Measurements from ENCODE around the gene SCUBE1.

SCUBE1 gene

DNA sequence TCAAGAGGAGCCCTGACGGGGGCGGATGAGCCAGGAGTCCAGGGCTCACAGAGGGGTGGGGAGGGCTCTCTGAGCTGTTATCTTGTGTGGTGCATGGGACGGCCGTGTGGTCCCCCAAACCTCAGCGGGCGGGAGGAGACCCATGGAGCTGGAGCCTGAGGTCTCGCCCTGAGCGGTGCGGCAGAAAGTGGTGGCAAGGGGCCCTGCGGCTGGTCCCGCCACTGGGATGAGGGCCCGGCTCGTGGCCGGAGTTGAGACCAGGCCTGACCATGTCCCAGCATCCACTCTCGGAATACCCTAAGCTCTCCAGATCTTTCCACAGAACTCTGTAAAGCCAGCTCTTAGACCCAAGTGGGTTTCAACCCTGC lies 133.7 kb downstream of the SCUBE1 start:
- DNase-seq: no peak

DNA sequence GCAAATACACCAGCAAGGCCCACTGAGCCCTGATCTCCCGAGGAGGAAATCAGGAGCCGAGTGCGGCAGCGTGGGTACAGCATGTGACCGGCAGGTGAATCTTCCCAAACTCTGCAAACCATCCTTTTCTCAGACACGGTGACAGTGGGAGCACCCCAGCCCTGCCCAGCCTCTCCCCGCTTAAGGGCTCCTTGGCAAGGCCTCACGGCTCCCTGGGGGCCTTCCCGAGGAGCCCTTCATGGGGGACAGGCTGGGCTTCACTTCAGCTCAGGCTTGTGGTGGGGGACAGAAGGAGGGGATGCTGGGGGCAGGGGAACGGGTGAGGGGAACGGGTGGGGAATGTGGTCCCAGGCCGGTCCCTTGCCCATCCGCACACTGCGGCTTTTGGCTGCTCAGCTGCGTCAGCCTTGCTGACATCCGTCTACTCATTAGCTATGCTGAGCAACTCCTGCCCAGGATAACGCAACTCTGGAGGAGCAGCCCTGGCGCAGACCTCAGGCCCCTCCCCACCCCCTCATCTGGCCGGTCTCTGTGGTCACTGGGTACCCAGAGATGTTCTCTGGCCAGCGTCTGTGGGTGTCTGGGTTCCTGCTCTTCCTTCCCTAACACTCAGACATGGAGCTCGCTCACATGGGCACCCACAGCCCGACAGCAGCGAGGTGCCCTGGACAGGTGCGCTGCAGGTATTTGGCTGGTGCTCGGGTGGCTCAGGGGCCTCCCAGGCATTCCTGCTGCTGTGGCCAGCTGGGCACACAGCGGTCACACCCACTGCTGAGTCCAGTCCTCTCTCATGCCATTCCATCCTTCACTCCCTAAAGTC lies 134.3 kb downstream of the SCUBE1 start:
- no peak for DNase-seq

DNA sequence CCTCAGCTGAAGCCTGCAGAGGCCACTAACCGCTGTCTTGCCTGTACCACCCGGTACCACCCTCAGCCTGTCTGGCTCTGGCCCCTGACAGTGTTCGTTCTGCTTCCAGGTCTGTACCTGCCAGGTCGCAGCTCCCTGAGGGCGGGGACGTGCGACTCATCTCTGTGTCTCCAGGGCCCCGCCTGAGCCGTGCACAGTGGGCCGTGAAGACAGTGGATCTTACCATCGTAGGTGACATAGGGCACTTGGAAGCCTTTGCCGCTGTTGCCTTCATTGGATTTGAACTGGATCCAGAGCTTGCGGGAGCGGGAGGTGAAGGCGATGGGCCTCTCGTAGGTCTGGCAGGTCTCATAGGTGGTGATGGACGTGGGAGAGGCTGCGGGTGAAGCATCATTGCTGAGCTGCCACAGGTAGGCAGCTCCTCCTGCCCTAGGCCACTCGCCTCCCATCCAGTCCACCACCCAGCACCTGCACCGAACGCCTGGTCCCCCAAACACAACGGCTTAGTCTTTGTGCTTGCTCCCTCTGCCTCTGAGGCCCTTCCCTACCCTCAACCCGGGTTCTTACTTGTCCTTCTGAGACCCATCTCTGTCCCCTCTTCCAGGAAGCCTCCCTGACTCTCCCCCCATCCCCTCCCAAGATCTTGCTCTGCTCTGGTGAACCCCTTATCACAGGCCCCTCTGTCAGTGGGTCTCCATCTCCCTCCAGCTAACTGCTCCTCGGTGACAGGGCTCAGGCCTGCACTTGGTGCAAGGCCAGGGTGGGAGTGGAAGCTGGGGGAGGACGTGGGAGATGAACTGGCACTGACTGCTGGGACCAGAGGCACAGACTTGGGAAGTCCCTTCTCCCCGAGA lies 135.1 kb downstream of the SCUBE1 start:
- DNase-seq: no peak

DNA sequence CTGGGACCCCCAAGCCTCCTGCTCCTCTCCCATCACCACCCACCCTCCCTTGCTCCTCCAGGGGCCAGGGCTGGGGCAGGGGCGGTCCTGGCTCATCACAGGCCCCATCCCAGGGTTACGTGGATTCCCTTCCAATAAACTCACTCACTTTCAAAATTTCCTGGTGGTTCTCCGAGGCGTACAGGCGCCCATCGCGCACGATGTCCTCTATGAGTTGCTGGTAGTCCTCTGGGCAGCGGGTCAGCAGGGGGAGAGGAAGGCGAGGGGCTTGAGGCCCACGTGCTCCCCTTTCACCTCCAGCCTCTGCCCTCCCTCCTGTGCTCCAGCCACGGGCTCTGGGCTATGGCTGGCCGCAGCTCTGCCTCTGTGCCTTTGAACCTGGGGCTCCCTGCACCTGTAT lies 135.8 kb downstream of the SCUBE1 start:
- DNase-seq: no peak

DNA sequence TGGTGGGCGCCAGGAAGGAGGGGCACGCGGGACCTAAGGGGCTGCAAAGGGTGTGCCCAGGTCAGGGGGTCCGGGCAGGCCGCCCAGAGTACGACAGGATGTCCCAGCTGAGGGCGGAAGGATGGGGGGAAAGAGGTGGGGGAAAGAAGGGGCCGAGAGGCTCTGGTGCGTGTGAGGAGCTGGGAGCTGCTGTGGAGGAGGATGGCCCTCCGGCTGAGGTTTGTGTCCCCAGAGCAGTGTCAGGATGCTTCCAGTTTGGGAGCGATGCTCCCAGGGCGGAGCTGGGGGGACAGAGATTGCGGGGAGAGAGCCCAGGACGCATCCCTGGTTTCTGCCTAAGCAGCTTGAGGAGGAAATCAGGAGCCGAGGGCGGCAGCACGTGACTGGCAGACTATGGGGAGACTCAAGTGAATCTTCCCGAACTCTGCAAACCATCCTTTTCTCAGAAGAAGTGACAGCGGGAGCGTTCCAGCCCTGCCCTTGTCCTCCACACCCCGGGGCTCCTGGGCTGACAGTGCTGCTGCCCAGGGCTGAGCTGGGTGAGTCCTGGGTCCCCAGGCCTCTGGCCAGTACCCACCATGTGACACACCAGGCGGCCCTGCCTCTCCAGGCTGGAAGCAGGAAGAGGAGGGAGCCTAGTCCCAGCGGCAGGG lies 136.5 kb downstream of the SCUBE1 start:
- no peak for DNase-seq

DNA sequence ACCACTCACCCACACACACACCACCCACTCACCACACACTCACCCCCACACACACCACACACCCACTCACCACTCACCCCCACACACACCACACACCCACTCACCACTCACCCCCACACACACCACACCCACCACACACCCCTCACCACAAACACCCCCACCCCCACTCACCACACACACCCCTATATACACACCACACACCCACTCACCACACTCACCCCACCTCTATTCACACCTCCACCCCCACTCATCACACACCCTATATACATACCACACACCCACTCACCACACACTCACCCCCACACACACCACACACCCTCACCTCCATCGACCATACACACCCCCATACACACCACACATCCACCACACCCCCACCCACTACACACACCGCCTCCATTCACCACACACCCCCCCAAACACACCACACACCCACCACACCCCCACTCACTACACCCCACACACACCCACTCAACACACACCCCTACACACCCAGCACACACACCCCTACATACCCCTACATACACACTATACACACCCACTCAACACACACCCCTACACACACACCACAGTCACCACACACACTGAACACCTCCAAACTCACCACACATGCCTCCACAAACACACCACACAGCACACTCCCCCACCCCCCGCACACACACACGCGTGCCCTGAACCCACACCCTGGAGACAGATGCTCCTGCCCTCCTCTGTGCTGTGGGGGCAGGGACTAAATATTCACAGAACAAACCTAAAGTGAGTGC lies 137.2 kb downstream of the SCUBE1 start:
- no peak for DNase-seq

DNA sequence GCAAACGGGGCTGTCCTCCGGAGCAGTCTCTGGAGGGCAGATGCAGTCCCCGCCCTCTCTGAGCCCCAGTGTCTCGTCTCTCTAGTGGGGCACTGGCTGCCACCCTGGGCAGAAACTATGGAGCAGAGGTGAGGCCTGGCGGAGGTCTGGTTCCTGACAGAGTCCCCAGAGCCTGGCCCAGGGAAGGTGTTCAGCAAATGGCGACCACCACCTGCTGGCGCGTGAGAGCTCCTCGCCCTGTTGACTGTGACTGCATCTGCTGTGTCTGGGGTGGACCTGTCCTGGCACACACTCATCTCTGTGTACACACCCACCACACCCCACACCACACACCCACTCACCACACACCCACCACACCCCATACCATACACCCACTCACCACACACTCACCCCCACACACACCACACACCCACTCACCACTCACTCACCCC lies 137.9 kb downstream of the SCUBE1 start:
- no peak for DNase-seq

DNA sequence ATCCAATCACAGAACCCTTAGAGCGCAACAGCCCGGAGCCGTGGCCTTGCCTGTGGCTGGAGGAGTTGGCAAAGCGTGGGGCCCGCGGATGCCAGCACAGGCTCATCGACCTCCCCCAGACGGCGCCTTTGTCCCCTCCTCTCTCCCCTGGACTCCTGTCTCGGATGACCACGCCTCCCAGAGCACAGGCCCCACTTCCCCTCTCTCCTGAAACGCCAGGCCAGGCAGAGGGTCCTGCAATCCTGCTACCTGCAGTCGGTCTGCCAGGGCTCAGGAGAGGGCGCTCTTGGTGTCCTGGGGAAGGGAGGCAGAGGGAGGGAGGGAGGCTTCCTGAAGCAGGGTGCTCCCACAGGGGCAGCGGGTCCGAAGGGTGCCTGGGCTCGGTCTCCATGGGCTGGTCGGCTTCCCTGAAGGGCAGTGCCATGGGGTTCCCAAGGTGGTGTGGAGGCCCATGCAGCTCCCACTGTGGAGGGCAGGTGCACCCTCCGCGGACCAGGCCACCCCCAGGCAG lies 139.6 kb downstream of the SCUBE1 start:
- no peak for DNase-seq

DNA sequence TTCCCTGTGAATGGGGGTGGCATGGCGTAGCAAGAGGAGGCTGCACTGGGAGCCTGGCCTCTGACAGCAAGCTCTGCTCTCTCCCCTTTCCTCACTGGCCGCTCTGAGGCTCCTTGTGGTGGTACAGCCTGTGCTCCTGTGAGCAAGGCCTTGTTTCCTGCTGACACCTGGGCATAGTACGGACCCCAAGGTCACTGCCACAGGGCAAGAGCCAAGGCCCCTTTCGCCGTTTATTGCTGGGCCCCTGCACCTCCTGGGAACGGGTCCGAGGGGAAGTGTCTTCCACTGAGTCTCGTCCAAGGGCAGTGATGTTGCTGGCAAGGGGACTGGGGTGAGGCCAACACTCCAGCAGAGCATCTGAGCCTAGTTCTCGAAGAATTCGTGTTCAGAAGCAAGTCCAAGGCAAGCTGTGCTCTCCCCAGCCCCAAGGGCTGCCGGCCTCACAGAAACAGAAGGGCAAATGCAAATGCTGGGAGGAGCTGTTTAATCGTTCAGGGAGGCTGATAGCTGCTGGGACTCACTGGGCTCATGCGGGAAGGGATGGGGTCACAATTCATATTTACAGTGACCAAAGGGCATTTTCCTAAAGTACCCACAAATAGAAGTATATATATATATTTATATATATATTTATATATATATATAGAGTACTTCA lies 140.3 kb downstream of the SCUBE1 start:
- DNase-seq: no peak

DNA sequence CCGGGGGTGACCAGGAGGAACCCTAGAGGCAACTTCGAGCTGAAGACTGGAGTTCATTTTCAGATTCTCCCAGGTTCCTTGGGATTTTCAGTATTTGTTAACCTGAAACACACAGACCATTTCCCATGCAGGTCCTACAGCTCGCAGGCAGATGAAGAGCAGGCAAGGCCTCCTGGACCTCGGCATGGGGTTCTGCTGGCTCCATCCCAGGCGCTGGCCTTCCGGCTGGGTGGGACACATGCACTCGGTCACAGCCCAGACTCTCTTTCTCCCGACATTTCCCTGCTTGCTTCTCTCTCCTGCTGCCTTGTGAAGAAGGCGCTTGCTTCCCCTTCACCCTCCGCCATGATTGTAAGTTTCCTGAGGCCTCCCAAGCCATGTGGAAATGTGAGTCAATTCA lies 140.8 kb downstream of the SCUBE1 start:
- DNase-seq: no peak

DNA sequence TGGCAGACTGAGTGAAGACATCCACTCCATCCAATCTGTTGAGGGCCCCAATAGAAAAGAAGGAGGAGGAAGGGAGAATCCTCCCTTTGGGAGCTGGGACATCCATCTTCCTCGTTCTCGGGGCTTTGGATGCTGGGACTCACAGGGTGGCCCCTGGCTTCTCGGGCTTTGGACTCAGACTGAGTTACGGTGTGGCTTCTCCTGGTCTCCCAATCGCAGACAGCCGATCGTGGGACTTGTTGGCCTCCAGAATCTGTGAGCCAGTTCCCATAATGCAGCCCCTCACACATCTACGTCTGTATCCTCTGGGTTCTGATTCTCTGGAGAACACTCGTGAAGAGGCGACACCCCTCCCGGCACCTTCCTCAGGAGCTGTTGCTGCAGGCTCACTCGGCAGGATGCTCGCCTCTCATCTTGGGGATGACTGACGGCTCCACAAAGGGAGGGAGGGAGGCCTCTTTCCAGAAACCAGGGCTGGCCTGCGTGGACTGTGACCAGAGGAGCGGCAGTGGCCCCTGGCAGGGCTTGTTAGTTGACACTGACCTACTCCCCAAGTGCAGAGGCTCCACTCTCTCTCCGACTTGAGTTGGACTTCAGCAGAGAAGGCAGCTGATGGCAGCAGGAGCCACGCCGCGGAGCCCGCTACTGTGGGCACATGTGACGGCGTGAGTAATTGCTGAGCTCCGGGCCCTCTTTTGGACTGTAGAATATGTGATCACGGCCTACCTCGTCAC lies 141.5 kb downstream of the SCUBE1 start:
- no peak for DNase-seq

DNA sequence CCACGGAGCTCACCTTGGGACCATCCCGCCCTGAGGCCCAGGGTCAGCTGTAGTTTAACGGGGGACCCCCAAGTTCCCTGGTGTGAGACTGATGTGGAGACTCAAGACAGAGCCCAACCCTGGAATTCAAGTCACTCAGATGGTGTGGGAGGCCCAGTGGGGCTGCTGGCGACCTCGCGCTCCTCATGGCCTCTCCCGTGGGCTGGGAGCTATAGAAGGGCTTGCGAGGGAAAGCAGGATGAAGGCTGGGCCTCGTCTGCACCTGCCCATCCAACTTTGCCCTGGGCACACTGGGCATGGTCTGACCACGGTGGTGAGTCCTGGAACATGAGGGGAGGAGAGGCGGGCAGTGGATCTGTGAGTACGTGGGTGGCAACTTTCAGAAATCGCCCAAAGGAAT lies 142.6 kb downstream of the SCUBE1 start:
- DNase-seq: no peak

DNA sequence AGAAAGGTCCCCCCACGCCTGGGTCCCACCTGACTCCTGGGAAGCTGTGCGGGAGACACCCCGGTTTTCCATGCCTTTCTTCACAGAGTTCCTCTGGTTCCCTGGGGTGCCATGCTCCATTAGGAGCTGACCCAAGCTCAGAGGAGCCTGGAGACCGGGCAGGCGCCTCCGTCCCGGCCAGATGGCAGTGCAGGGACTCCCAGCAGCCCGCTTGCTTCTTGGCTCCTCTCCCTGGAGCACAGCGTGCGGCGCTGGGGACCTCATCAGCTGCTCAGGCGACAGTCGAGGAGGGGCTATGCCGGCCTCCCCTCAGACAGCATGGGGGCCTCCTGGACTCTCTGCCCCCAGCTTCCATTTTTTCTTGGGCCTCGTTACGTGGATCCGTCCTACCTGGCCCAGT lies 143.1 kb downstream of the SCUBE1 start:
- no peak for DNase-seq

DNA sequence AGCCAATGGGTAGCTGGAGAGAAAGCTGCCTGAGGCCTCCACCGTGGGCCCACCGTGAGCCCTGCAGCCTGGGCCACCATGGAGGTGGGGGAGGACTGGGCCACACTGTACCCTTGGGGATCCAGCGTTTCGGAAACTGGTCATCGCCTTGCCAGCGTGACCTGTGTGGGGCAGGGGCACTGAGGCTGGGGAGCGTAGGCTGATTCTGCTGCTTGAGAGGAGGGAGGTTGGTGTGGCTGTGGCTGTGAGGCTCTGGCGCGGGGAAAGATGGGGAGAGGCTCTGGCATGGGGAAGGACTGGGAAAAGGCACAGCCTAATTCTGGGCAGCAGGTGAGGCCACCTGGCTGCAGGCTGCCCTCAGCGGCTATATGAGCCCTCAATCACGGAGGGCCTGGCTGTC lies 143.6 kb downstream of the SCUBE1 start:
- no peak for DNase-seq

DNA sequence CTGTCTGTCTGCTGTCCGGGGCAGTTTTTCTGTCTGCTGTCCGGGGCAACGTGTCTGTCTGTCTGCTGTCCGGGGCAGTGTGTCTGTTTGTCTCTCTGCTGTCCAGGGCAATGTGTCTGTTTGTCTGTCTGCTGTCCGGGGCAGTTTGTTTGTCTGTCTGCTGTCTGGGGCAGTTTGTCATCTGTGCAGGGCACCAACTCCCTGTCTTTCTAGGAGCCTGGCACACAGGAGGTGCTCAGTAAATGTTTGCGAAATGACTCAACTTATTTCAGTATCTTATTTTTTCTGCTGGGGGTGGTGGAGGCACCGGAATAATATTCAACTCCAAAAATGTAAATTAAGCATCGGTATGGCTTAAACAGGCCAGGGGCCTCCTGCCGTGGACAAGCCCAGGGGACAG lies 144.2 kb downstream of the SCUBE1 start:
- no peak for DNase-seq

DNA sequence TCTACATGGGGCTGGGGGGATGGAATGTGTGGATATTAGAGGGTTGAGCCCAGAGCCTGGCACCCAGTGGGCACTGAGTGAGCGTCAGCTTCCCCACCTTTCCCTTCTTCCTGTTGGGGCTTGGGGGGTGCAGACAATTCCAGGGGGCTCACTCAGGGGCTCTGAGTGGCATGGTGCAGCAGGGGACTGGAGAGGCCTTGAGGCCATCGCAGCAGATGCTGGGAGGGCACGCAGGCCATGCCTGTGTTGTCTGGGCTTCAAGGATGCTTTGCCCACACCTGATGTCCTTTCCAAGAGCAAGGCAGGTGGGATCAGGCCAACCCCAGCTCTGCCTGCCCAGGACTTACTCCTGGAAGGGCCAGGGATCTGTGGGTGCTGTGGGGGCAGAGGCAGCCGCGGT lies 145.0 kb downstream of the SCUBE1 start:
- no peak for DNase-seq

DNA sequence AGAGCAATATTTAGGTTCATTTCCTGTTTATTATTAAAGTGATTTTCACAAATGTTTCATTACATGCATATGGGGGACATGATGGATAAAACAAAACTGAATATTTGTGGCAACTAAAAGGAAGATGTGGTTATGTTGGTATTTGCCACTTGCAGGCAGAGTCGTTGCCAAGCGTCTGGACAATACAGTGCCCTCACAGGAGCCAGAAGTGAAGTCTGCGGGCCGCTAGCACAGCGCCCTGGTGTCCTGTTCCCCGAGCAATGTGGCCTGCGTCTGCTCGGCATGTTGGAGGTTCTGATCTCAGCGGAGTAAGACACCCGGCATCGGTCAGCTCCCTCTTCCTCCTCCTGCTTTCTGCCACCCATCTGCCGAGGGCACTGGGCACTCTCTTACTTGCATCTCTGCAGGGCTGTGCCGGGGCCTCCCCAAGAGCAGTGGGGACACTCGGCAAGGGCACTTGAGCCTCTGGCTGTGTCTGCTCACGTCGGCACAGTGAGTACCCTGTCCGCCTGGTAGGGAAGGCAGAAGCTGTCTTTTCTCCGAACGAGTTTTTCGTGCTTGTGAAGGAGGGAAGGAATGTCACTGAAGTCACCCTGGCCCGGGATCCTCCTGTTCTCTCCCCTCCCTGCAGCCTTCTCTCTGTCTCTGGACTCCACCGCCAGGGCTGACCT lies 145.8 kb downstream of the SCUBE1 start:
- DNase-seq: no peak

DNA sequence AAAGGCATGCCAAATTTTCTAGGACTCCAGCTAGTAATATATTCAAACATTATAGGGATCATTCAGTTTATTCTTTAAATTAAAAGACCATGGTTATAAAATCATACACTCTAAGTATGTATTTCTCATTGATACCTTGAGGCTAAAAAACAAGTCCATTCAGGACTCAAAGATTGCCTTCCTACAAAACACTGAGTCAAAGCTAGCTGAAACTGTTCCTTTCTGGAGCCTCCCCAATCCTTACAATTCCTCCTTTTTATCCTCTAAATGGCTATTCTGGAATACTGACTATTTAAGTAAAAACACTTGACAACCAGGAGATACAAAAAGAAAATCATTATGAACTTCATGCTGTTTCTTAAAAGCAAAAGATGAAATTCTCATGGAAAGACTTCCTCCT lies 151.3 kb downstream of the SCUBE1 start:
- no peak for DNase-seq

DNA sequence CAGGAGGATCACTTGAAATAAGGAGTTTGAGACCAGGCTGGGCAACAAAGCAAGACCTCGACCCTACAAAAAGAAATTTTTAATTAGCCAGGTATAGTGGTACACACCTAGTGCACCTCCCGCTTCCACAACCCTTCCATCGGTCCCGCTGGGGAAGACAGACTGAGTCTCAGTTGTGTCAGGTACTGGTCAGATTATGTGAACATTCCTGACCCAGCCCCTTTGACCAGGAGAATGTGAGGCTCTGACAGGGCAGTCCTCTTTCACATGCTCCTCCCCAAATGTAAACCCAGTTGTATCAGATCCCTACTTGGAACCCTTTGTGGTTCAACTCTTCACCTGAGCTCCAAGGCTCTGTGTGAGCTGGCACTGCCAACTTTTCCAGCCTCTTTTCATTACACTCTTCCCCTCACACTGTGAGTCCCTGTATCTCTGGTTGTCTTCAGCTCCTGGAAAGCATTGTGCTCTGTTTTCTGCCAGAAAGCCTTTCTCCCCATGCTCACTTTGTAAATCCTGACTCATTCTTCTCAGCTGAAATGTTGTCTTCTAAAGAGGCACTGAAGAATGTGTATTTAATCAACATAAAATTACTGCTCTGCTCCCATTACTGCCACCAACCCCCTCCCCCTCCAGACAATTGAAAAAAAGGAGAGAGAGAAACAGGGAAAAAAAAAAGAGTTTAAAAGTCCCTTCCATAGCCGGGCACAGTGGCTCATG lies 154.2 kb downstream of the SCUBE1 start:
- DNase-seq: no peak

Data from activated CD4-positive, alpha-beta T cell treated with anti-CD3 and anti-CD28 coated beads, Interleukin-2, Interleukin-6, amounts not matched to agents 100 ng/mL and 50 ng/mL, durations not matched to agents 16 hours and 8 hours (primary cell).